SK-N-SH (cell line): ENCODE measurements around the gene SLC50A1. TPM values are rescaled to one million over a fixed set of nuclear protein-coding genes. Genes with fewer than 3 reads are reported as not detected.

Experiments
- CTCF ChIA-PET: fragments of 300-600, 350-600 bp; formaldehyde crosslinking; extraction: SDS; loops from one replicate; lab custom pipeline; 2021; lab: Yijun Ruan, JAX
- POLR2A ChIA-PET: fragments of 350-600 bp; sonication (Branson Sonifier 250); formaldehyde crosslinking; extraction: SDS; loops from one replicate; lab custom pipeline; 2020; ENCODE audit warnings: antibody characterized with exemption, inconsistent platforms; lab: Yijun Ruan, JAX
- DNase-seq: peaks from one replicate; pipeline ENCODE4 v3.0.0; 2012
- H2AFZ ChIP-seq: fragments of 200-600 bp; sonication (generic); 2 replicates; pipeline ENCODE4 v1.8.1; 2016; ENCODE audit warnings: antibody characterized with exemption, mild to moderate bottlenecking, low read depth
- H3F3A ChIP-seq: fragments of 200-600 bp; sonication (generic); replicated peaks from 2 replicates; pipeline ENCODE3; 2016; ENCODE audit warnings: antibody characterized with exemption, mild to moderate bottlenecking; ENCODE audit not compliant: insufficient read depth
- H3K27ac ChIP-seq, 2 experiments: fragments of 200-500 bp in 1 of 2; fragments of 200-600 bp in 1 of 2; sonication (Bioruptor generic) in 1 of 2; sonication (generic), shearing (Covaris generic) in 1 of 2; 2 replicates each; pipeline versions ENCODE4 v1.5.1 to v1.6.1; 2014 to 2016; ENCODE audit warnings: low read depth in 2 of 2, inconsistent platforms in 1 of 2, low read length in 1 of 2, mild to moderate bottlenecking in 1 of 2, mixed read lengths in 1 of 2
- H3K27me3 ChIP-seq: fragments of 200-600 bp; sonication (generic), shearing (Covaris generic); 2 replicates; pipeline ENCODE4 v1.6.1; 2016; ENCODE audit warnings: mixed run types; ENCODE audit not compliant: insufficient read depth
- H3K36me3 ChIP-seq, 2 experiments: fragments of 200-500 bp in 1 of 2; fragments of 200-600 bp in 1 of 2; sonication (Bioruptor generic) in 1 of 2; sonication (generic) in 1 of 2; replicated peaks in 1 of 2; 2 replicates each; pipeline versions ENCODE3 to v1.5.1; 2014 to 2016; ENCODE audit warnings: low read length in 1 of 2, mild to moderate bottlenecking in 1 of 2; ENCODE audit not compliant: insufficient read depth in 2 of 2, control insufficient read depth in 1 of 2
- H3K4me1 ChIP-seq, 2 experiments: fragments of 200-500 bp in 1 of 2; fragments of 200-600 bp in 1 of 2; sonication (Bioruptor generic) in 1 of 2; sonication (generic), shearing (Covaris generic) in 1 of 2; 2 replicates each; pipeline versions ENCODE4 v1.5.1 to v1.6.1; 2014 to 2016; ENCODE audit warnings: low read depth in 1 of 2, low read length in 1 of 2, mixed run types in 1 of 2; ENCODE audit not compliant: insufficient read depth in 2 of 2, control insufficient read depth in 1 of 2
- H3K4me2 ChIP-seq: fragments of 200-600 bp; sonication (generic), shearing (Covaris generic); 2 replicates; pipeline ENCODE4 v1.6.1; 2017; ENCODE audit warnings: mixed run types
- H3K4me3 ChIP-seq, 2 experiments: fragments of 200-500 bp in 1 of 2; fragments of 200-600 bp in 1 of 2; sonication (Bioruptor generic) in 1 of 2; sonication (generic), shearing (Covaris generic) in 1 of 2; 2 replicates each; pipeline versions ENCODE4 v1.5.1 to v1.8.1; 2014 to 2016; ENCODE audit warnings: low read depth in 2 of 2, inconsistent platforms in 1 of 2, low read length in 1 of 2, mild to moderate bottlenecking in 1 of 2, mixed read lengths in 1 of 2, moderate library complexity in 1 of 2
- H3K79me2 ChIP-seq: fragments of 200-600 bp; sonication (generic); 2 replicates; pipeline ENCODE4 v1.8.1; 2017; ENCODE audit warnings: mild to moderate bottlenecking; ENCODE audit not compliant: insufficient read depth
- H3K9ac ChIP-seq: fragments of 200-600 bp; sonication (generic); 2 replicates; pipeline ENCODE4 v1.6.1; 2017; ENCODE audit warnings: mixed run types
- H3K9me2 ChIP-seq: fragments of 200-600 bp; sonication (generic); 2 replicates; pipeline ENCODE4 v1.6.1; 2017; ENCODE audit warnings: mixed run types
- H3K9me3 ChIP-seq: fragments of 200-600 bp; sonication (generic); 2 replicates; pipeline ENCODE4 v1.6.1; 2017; ENCODE audit warnings: mixed run types, mild to moderate bottlenecking, moderate library complexity
- H4K20me1 ChIP-seq: fragments of 200-600 bp; sonication (generic); 2 replicates; pipeline ENCODE4 v1.6.1; 2017; ENCODE audit warnings: mild to moderate bottlenecking, mixed run types; ENCODE audit not compliant: insufficient read depth
- CHD2 ChIP-seq: fragments of 150-350 bp; IDR thresholded peaks from 2 replicates; pipeline ENCODE4 v1.6.1; 2018; ENCODE audit warnings: low read length; ENCODE audit not compliant: partially characterized antibody
- ELF1 ChIP-seq: IDR thresholded peaks from 2 replicates; pipeline ENCODE4 v1.4.0; 2012
- FOSL2 ChIP-seq: IDR thresholded peaks from 2 replicates; pipeline ENCODE4 v1.4.0; 2012; ENCODE audit warnings: low read depth, mild to moderate bottlenecking, moderate library complexity, borderline replicate concordance
- FOXJ3 ChIP-seq: sonication (generic); formaldehyde crosslinking; IDR thresholded peaks from 2 replicates; pipeline ENCODE4 v1.5.1; 2020; ENCODE audit warnings: mild to moderate bottlenecking, missing genetic modification reagents
- GABPA ChIP-seq: IDR thresholded peaks from 2 replicates; pipeline ENCODE4 v1.4.0; 2012; ENCODE audit warnings: low read depth, mild to moderate bottlenecking
- IRF3 ChIP-seq: fragments of 150-350 bp; IDR thresholded peaks from 2 replicates; pipeline ENCODE4 v1.6.1; 2016; ENCODE audit warnings: mild to moderate bottlenecking, low read depth, low read length
- NFIC ChIP-seq: IDR thresholded peaks from 2 replicates; pipeline ENCODE4 v1.4.0; 2012; ENCODE audit warnings: borderline replicate concordance
- NRF1 ChIP-seq: IDR thresholded peaks from 2 replicates; pipeline ENCODE4 v1.6.1; 2012; ENCODE audit warnings: low read depth, mild to moderate bottlenecking, low read length
- RCOR1 ChIP-seq: fragments of 150-350 bp; IDR thresholded peaks from 2 replicates; pipeline ENCODE4 v1.6.1; 2017; ENCODE audit warnings: antibody characterized with exemption, low read length
- RFX5 ChIP-seq: IDR thresholded peaks from 2 replicates; pipeline ENCODE4 v1.6.1; 2012; ENCODE audit warnings: mild to moderate bottlenecking, improper control_type of control experiment, low read length
- SMC3 ChIP-seq: IDR thresholded peaks from 2 replicates; pipeline ENCODE4 v1.6.1; 2012; ENCODE audit warnings: low read depth, low read length, improper control_type of control experiment
- TAF1 ChIP-seq: IDR thresholded peaks from 2 replicates; pipeline ENCODE4 v1.6.1; 2012; ENCODE audit warnings: low read depth, mild to moderate bottlenecking, low read length, moderate library complexity, borderline replicate concordance
- TCF12 ChIP-seq: IDR thresholded peaks from 2 replicates; pipeline ENCODE4 v1.4.0; 2012
- YY1 ChIP-seq: IDR thresholded peaks from 2 replicates; pipeline ENCODE4 v1.4.0; 2012; ENCODE audit warnings: low read depth, mild to moderate bottlenecking
- ZBTB33 ChIP-seq: IDR thresholded peaks from 2 replicates; pipeline ENCODE4 v1.4.0; 2012; ENCODE audit warnings: low read depth, borderline replicate concordance
- WGBS: methylation state at CpG from one replicate; pipeline ENCODE4 v1.1.6; 2017; ENCODE audit warnings: low lambda C conversion rate; 5-methylcytosine and 5-hydroxymethylcytosine counted together
- polyA plus RNA-seq, 3 experiments: library from polyadenylated mRNA; depleted of rRNA; stranded (reverse); fragments of >200 nt; gene quantifications; 2 replicates each; pipeline ENCODE4 v1.2.3, GENCODE V29; 2012
- small RNA-seq, 7 experiments: library from RNA; depleted of rRNA; stranded (forward); fragments of <200 nt; gene quantifications; one replicate each; pipeline ENCODE3, GENCODE V24; 2012

SLC50A1 gene
- polyA plus RNA-seq, 1 of the 3 experiments (the other 2 are of a cell fraction) = 58.4 TPM

GRCh38 chr1:155187456-155187891 is 51.8 kb downstream of the SLC50A1 start (continued):
- TF ChIP-seq IRF3 (no peak), ELF1 (no peak)

GRCh38 chr1:155188268-155188667 is 52.6 kb downstream of the SLC50A1 start:
- DNase-seq = no peak
- Histone ChIP-seq H3K4me2 (no peak overlapping the region), H3K4me3 (no peak overlapping the region), H3K36me3 (peaks cover 0 to 8% of the 10 kb centered on the region in 2 experiments), H3K9ac (no peak overlapping the region), H4K20me1 (no peaks in the 10 kb centered on the region), H3K27me3 (no peaks in the 10 kb centered on the region), H2AFZ (no peak overlapping the region), H3K79me2 (no peaks in the 10 kb centered on the region), H3K4me1 (peaks cover 0 to 30% of the 10 kb centered on the region in 2 experiments; a peak in 1 of 4 replicates), H3K9me2 (no peaks in the 10 kb centered on the region), H3K9me3 (no peaks in the 10 kb centered on the region), H3F3A (peaks cover 11% of the 10 kb centered on the region), H3K27ac (no peak overlapping the region)
- ChIA-PET POLR2A (no interaction called here), CTCF (interaction anchor here (1.2 to 5.4 kb wide), 2 partner anchors 12 to 20 kb away, joined by 3 to 60 read pairs; partner anchors contain the start of gene TRIM46)
- WGBS = 95% methylated on average over 4 of the region's 14 CpGs
- TF ChIP-seq TCF12 (no peak), RFX5 (no peak), FOSL2 (no peak), FOXJ3 (no peak), SMC3 (no peak), YY1 (no peak), RCOR1 (no peak), ZBTB33 (no peak), NFIC (no peak), CHD2 (no peak), TAF1 (no peak), NRF1 (no peak), ELF1 (no peak), GABPA (no peak)

Small RNAs within 50 kb of the gene (small RNA-seq; reads per million reads assigned to genes)
- 0 reads per million in 7 experiments for gene HMGN2P18
- gene RF00019 = 0 reads per million in 7 experiments

Other genes with a start within 250 kb of the SLC50A1 start
- 50.7 and 59.6 TPM in 2 replicates for gene PMVK, start 199.1 kb upstream of the SLC50A1 start, polyA plus RNA-seq (2012; rRNA removed)
- gene PBXIP1, start 179.8 kb upstream of the SLC50A1 start, polyA plus RNA-seq (2012; rRNA removed) = 55.9 and 64.3 TPM in 2 replicates
- 23.3 and 28.2 TPM in 2 replicates for gene PYGO2, start 174.1 kb upstream of the SLC50A1 start, polyA plus RNA-seq (2012; rRNA removed)
- 338 and 395 TPM in 2 replicates for gene SHC1, start 165.1 kb upstream of the SLC50A1 start, polyA plus RNA-seq (2012; rRNA removed)
- gene CKS1B, start 161.2 kb upstream of the SLC50A1 start, polyA plus RNA-seq (2012; rRNA removed) = 256 and 308 TPM in 2 replicates
- gene FLAD1, start 152.5 kb upstream of the SLC50A1 start, polyA plus RNA-seq (2012; rRNA removed) = 50.8 and 56.2 TPM in 2 replicates
- gene LENEP, start 142.3 kb upstream of the SLC50A1 start, polyA plus RNA-seq (2012; rRNA removed) = 0.26 TPM in 1 of 2 replicates, not detected in the other
- 15.7 and 22.1 TPM in 2 replicates for gene ZBTB7B, start 133.1 kb upstream of the SLC50A1 start, polyA plus RNA-seq (2012; rRNA removed)
- gene DCST2, start 102.1 kb upstream of the SLC50A1 start, polyA plus RNA-seq (2012; rRNA removed) = 0.76 and 1.1 TPM in 2 replicates
- not detected in 2 replicates for gene DCST1, start 102.0 kb upstream of the SLC50A1 start, polyA plus RNA-seq (2012; rRNA removed)
- gene ADAM15, start 84.5 kb upstream of the SLC50A1 start, polyA plus RNA-seq (2012; rRNA removed) = 60.1 and 64.1 TPM in 2 replicates
- 15.9 and 17.7 TPM in 2 replicates for gene EFNA4, start 72.1 kb upstream of the SLC50A1 start, polyA plus RNA-seq (2012; rRNA removed)
- 5.5 and 6.0 TPM in 2 replicates for gene EFNA3, start 57.0 kb upstream of the SLC50A1 start, polyA plus RNA-seq (2012; rRNA removed)
- 14.4 and 15.3 TPM in 2 replicates for gene EFNA1, start 8.0 kb upstream of the SLC50A1 start, polyA plus RNA-seq (2012; rRNA removed)
- 307 and 317 TPM in 2 replicates for gene DPM3, start 4.7 kb downstream of the SLC50A1 start, polyA plus RNA-seq (2012; rRNA removed)
- gene KRTCAP2, start 37.5 kb downstream of the SLC50A1 start, polyA plus RNA-seq (2012; rRNA removed) = 203 and 238 TPM in 2 replicates
- 12.3 and 12.7 TPM in 2 replicates for gene TRIM46, start 38.0 kb downstream of the SLC50A1 start, polyA plus RNA-seq (2012; rRNA removed)
- 124 and 162 TPM in 2 replicates for gene THBS3, start 72.0 kb downstream of the SLC50A1 start, polyA plus RNA-seq (2012; rRNA removed)
- gene MTX1, start 72.8 kb downstream of the SLC50A1 start, polyA plus RNA-seq (2012; rRNA removed) = 79.1 TPM in 2 replicates
- gene ENTREP3, start 119.6 kb downstream of the SLC50A1 start, polyA plus RNA-seq (2012; rRNA removed) = 20.0 and 30.6 TPM in 2 replicates
- 193 and 225 TPM in 2 replicates for gene SCAMP3, start 126.5 kb downstream of the SLC50A1 start, polyA plus RNA-seq (2012; rRNA removed)
- gene CLK2, start 137.7 kb downstream of the SLC50A1 start, polyA plus RNA-seq (2012; rRNA removed) = 76.7 and 81.8 TPM in 2 replicates
- gene HCN3, start 141.6 kb downstream of the SLC50A1 start, polyA plus RNA-seq (2012; rRNA removed) = 9.7 and 10.1 TPM in 2 replicates
- 0.03 TPM in 1 of 2 replicates, not detected in the other for gene PKLR, start 165.6 kb downstream of the SLC50A1 start, polyA plus RNA-seq (2012; rRNA removed)
- 126 and 142 TPM in 2 replicates for gene FDPS, start 173.0 kb downstream of the SLC50A1 start, polyA plus RNA-seq (2012; rRNA removed)
- gene RUSC1, start 185.0 kb downstream of the SLC50A1 start, polyA plus RNA-seq (2012; rRNA removed) = 43.1 and 49.9 TPM in 2 replicates